Neutrophil (primary cell): ENCODE measurements around the gene CHN2.

ENCODE experiments used
- H3K27ac ChIP-seq: fragments of 200-600 bp; sonication (generic); 2 replicates; pipeline ENCODE4 v1.5.1; 2016; ENCODE audit warnings: mild to moderate bottlenecking, moderate library complexity
- H3K27me3 ChIP-seq: fragments of 200-600 bp; sonication (generic); 2 replicates; pipeline ENCODE4 v1.6.0; 2016; ENCODE audit warnings: mild to moderate bottlenecking
- H3K36me3 ChIP-seq: fragments of 200-600 bp; sonication (generic); 2 replicates; pipeline ENCODE4 v1.5.1; 2017
- H3K4me1 ChIP-seq, 2 experiments: fragments of 200-600 bp in 1 of 2; sonication (generic) in 1 of 2; 1 replicate in 1 of 2; 2 replicates in 1 of 2; pipeline versions ENCODE4 v1.5.1 to v1.6.1; 2013 to 2016; ENCODE audit warnings: low read depth in 1 of 2, low read length in 1 of 2, mild to moderate bottlenecking in 1 of 2, moderate library complexity in 1 of 2; ENCODE audit not compliant: control insufficient read depth in 1 of 2, insufficient read depth in 1 of 2
- H3K4me3 ChIP-seq, 2 experiments: fragments of 200-600 bp in 1 of 2; sonication (generic) in 1 of 2; 1 replicate in 1 of 2; 2 replicates in 1 of 2; pipeline ENCODE4 v1.5.1; 2013 to 2016; ENCODE audit warnings: low read depth in 1 of 2, low read length in 1 of 2, mild to moderate bottlenecking in 1 of 2, moderate library complexity in 1 of 2
- H3K9me3 ChIP-seq: fragments of 200-600 bp; sonication (generic); 2 replicates; pipeline ENCODE4 v1.5.1; 2016
- TF ChIP-seq, protein P1 (sequence below): fragments of 200-600 bp; sonication (generic); IDR thresholded peaks from 2 replicates; pipeline ENCODE4 v1.5.1; 2016; ENCODE audit warnings: antibody characterized with exemption

The CHN2 gene

DNA sequence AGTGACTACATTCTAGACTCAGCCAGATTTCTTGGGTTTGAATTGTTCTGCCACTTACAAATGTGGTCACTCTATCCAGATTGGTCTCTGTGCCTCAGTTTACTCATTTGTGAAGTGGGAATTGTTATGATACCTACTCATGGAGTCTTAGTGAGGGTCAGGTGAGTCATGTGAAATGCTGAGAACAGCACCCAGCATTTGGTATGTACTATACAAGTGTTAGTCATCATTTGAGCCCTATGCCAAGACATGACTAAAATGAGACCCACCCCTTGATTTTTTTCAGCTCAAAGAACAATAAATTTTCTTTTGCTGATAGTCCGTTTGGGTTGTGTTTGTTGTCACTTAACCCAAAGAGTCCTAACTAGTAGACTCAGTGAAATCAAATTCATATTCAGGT is 92.8 kb downstream of the CHN2 start:
- Histone ChIP-seq H3K4me3 (no peak overlapping the region), H3K36me3 (no peaks in the 10 kb centered on the region), H3K27me3 (peaks cover 12% of the 10 kb centered on the region), H3K4me1 (peaks cover 5 to 8% of the 10 kb centered on the region in 2 experiments), H3K9me3 (no peaks in the 10 kb centered on the region), H3K27ac (no peak overlapping the region)
- TF ChIP-seq, protein P1, sequence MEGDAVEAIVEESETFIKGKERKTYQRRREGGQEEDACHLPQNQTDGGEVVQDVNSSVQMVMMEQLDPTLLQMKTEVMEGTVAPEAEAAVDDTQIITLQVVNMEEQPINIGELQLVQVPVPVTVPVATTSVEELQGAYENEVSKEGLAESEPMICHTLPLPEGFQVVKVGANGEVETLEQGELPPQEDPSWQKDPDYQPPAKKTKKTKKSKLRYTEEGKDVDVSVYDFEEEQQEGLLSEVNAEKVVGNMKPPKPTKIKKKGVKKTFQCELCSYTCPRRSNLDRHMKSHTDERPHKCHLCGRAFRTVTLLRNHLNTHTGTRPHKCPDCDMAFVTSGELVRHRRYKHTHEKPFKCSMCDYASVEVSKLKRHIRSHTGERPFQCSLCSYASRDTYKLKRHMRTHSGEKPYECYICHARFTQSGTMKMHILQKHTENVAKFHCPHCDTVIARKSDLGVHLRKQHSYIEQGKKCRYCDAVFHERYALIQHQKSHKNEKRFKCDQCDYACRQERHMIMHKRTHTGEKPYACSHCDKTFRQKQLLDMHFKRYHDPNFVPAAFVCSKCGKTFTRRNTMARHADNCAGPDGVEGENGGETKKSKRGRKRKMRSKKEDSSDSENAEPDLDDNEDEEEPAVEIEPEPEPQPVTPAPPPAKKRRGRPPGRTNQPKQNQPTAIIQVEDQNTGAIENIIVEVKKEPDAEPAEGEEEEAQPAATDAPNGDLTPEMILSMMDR = no peak

DNA sequence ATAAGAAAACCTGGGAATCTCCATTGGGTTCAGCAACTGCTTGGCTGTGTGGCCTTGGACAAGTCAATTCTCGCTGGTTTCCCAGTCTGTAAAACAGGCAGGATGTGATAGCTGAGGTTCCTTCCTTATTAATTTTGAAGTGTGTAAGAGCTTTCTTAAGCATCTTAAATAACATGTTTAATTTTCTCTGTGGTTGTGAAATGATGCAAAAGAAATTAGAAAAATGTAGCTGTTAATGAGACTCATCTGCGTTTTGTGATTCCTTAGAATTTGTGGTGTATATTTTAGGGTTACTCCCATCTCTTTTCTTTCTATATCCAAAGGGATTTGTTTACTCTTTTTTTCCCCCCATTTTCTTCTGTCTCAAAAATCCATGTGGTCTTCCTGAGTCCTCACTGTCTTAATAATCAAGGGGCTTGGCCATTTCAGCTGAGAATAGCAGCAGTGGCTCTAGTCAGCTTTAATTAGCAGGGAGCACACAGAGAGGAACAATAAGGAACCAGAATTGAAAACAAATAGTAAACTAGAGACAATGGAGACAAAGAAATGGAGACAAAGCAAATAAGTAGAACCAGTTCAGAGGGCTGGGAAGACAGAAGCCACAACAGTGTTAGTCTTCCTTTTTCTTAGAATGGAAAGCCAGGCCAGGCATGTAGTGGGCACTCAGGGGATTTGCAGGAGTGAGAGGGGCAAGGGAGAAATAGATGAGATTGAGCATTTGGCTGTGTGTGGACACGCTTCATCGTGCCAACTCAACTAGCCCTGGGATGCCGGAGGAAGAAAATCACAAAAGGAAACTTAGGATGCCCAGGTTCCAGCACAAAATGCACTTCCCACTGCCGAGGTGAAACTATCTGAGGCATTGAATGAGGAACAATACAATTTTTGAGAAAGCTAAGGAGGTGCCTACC is 93.9 kb downstream of the CHN2 start:
- Histone ChIP-seq H3K36me3 (no peaks in the 10 kb centered on the region), H3K4me3 (no peak overlapping the region), H3K9me3 (no peaks in the 10 kb centered on the region), H3K4me1 (peaks cover 5 to 8% of the 10 kb centered on the region in 2 experiments), H3K27me3 (peaks cover 12% of the 10 kb centered on the region), H3K27ac (no peak overlapping the region)
- TF ChIP-seq, protein P1 = no peak

DNA sequence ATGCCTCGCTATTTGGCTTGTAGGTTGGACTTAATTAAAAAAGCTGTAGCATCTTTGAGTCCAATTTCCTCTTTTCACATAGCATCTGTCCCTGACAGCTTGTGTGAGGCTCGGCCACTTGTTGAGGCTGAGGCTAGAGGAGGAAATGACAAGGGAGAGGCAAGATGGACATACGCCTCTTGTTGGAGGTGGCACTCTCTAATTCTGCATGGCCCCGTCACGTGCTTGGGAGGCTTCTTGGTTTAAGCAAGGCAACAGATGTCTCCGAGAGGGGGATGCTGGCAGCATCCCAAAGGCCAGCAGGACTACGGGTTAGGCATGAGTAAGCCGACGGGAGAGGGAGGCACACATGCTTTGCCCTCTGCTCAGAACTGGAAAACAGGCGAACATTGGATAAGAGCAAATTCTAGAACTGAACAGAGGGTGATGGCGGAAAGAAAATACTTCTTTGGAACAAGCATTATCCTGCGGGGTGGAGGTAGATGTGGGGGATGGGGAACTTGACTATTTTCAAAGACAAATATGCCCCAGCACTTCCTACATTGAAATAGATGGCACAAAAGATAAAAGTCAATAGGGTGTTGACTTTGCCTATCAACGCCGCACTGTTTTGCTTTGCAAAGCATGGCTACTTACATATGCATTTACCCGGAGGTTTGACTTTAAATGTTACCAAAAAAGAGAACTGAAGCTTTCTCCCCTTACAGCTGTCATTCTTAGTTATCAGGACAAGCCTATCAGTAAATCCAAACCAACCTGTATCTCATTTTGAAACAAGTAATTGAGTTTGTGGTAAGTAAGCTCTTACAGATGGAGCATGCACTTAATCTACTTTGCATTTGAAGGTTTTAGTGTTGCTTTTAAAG is 94.8 kb downstream of the CHN2 start:
- H3K36me3 ChIP-seq = no peaks in the 10 kb centered on the region
- H3K4me3 ChIP-seq = no peak overlapping the region
- H3K9me3 ChIP-seq = no peaks in the 10 kb centered on the region
- peaks cover 12% of the 10 kb centered on the region for H3K27me3 ChIP-seq
- TF ChIP-seq, protein P1 = no peak
- H3K27ac ChIP-seq = no peak overlapping the region
- H3K4me1 ChIP-seq = peaks cover 5 to 8% of the 10 kb centered on the region in 2 experiments

DNA sequence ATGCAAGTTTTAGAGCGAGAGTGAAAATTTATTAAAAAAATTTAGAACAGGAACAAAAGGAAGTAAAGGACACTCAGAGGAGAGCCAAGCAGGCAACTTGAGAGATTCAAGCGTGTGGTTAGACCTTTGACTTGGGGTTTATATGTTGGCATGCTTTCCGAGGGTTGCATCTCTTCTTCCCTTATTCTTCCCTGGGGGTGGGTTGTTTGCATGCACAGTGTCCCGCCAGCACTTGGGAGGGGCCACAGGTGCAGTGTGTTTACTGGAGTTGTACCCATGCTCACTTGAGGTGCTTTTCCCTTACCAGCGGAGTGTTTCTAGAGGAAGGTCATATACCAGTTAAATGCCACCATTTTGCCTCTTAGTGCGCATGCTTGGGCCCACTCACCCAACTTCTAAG is 96.3 kb downstream of the CHN2 start:
- TF ChIP-seq, protein P1 = no peak
- Histone ChIP-seq H3K36me3 (no peaks in the 10 kb centered on the region), H3K27ac (no peak overlapping the region), H3K9me3 (no peaks in the 10 kb centered on the region), H3K27me3 (peaks cover 12% of the 10 kb centered on the region), H3K4me1 (no peaks in the 10 kb centered on the region), H3K4me3 (no peak overlapping the region)

DNA sequence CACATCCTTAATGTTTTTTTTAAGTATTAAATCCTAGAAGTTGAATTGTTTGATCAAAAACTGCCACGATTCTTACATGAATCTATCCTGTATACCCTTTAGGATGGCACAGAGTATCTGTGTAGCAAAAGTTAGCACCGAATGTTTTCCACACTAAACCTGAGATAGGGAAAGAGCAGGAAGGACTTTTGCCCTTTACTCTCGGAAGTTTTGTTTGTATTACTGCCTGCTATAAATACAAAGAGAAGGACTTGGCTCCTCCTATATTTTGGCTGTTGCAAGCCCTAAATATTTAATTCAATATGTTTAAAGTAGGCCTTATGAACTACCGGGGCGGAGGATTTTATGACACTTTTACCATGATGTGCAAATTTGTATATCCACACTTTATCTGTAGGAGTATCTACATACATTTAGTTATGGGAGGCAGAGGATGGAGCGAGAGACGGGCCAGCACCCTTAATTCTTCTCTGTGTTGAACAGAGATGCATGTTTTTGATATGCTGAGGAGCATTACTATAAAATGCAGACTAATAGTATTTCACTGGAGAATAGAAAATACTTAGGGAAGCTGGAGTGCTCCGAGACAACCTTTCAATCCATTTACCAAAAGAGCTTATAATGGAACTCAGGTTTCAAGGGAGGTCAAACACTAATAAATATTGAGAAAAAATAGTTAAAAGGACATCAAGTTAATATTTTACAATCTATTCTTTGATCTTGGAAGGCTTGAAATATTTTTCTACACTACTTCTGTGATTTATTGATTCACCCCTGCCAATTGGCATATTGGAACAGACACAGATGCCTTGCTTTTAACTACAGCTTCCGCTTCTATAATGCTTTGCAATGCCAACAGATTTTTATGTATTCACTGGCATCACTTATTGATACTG is 97.4 kb downstream of the CHN2 start:
- Histone ChIP-seq H3K4me3 (no peak overlapping the region), H3K9me3 (no peaks in the 10 kb centered on the region), H3K27ac (no peak overlapping the region), H3K27me3 (peaks cover 12% of the 10 kb centered on the region), H3K4me1 (no peaks in the 10 kb centered on the region), H3K36me3 (no peaks in the 10 kb centered on the region)
- TF ChIP-seq, protein P1 = no peak
